Hepatocyte (in vitro differentiated cells): ENCODE results near the gene SEMA3D. TPM values are rescaled to one million over a fixed set of nuclear protein-coding genes. Genes with fewer than 3 reads are reported as not detected.

Experiments used
- DNase-seq: peaks from one replicate; pipeline ENCODE4 v3.0.0-alpha.2; 2016; ENCODE audit warnings: low spot score
- H2AFZ ChIP-seq: fragments of 200-600 bp; sonication (generic); 2 replicates; pipeline ENCODE4 v1.6.0; 2016; ENCODE audit warnings: antibody characterized with exemption, mild to moderate bottlenecking
- H3K27ac ChIP-seq: fragments of 200-600 bp; sonication (generic); 2 replicates; pipeline ENCODE4 v1.5.1; 2016; ENCODE audit warnings: mild to moderate bottlenecking
- H3K27me3 ChIP-seq: fragments of 200-600 bp; sonication (generic); 2 replicates; pipeline ENCODE4 v1.6.1; 2016
- H3K36me3 ChIP-seq: fragments of 200-600 bp; sonication (generic); replicated peaks from 2 replicates; pipeline ENCODE4 v1.5.1; 2016; ENCODE audit warnings: low read depth; ENCODE audit not compliant: insufficient read depth
- H3K4me1 ChIP-seq: fragments of 200-600 bp; sonication (generic); 2 replicates; pipeline ENCODE4 v1.5.1; 2016; ENCODE audit warnings: mild to moderate bottlenecking, moderate library complexity; ENCODE audit not compliant: insufficient read depth
- H3K4me2 ChIP-seq: fragments of 200-600 bp; sonication (generic); 2 replicates; pipeline ENCODE4 v1.6.0; 2016
- H3K4me3 ChIP-seq: fragments of 200-600 bp; sonication (generic); 2 replicates; pipeline ENCODE4 v1.5.1; 2016; ENCODE audit warnings: mild to moderate bottlenecking
- H3K79me2 ChIP-seq: fragments of 200-600 bp; sonication (generic); 2 replicates; pipeline ENCODE4 v1.6.0; 2017; ENCODE audit warnings: mild to moderate bottlenecking
- H3K9me2 ChIP-seq: fragments of 200-600 bp; sonication (generic); replicated peaks from 2 replicates; pipeline ENCODE4 v1.6.0; 2017; ENCODE audit warnings: mild to moderate bottlenecking; ENCODE audit not compliant: insufficient read depth
- H3K9me3 ChIP-seq: fragments of 200-600 bp; sonication (generic); 2 replicates; pipeline ENCODE4 v1.5.1; 2016; ENCODE audit warnings: low read depth, mild to moderate bottlenecking
- H4K20me1 ChIP-seq: fragments of 200-600 bp; sonication (generic); 2 replicates; pipeline ENCODE4 v1.6.0; 2016; ENCODE audit warnings: mild to moderate bottlenecking; ENCODE audit not compliant: insufficient read depth, poor library complexity, severe bottlenecking
- CTCF ChIP-seq: fragments of 200-600 bp; sonication (generic); IDR thresholded peaks from 2 replicates; pipeline ENCODE4 v1.5.1; 2016; ENCODE audit warnings: antibody characterized with exemption, mild to moderate bottlenecking; ENCODE audit not compliant: poor library complexity
- EZH2 ChIP-seq: fragments of 200-600 bp; sonication (generic); IDR thresholded peaks from 2 replicates; pipeline ENCODE4 v1.6.1; 2016; ENCODE audit warnings: antibody characterized with exemption, mild to moderate bottlenecking, borderline replicate concordance
- EZH2phosphoT487 ChIP-seq: fragments of 200-600 bp; sonication (generic); IDR thresholded peaks from one replicate; pipeline ENCODE4 v1.6.1; 2018; ENCODE audit warnings: antibody characterized with exemption, mild to moderate bottlenecking, low read depth, moderate library complexity; ENCODE audit not compliant: unreplicated experiment, severe bottlenecking
- WGBS: methylation state at CpG from one replicate; pipeline ENCODE4 v1.1.6; 2016; ENCODE audit warnings: low lambda C conversion rate; ENCODE audit errors: missing lambda C conversion rate; 5-methylcytosine and 5-hydroxymethylcytosine counted together
- polyA plus RNA-seq: library from polyadenylated mRNA; unstranded; fragments of >200 nt; fragmentation: Nextera tagmentation; extraction: Ambion mirVana; gene quantifications from 2 replicates; pipeline ENCODE4 v1.2.1, GENCODE V29; 2016
- total RNA-seq: library from RNA; depleted of rRNA; stranded (reverse); fragments of >200 nt; gene quantifications from 2 replicates; pipeline ENCODE4 v1.2.3, GENCODE V29; 2014

The SEMA3D gene
- total and polyA plus RNA-seq, 2 experiments from 2014 or later = 18.7 to 44.9 TPM

- no peaks in the 10 kb centered on the region for H3K36me3 ChIP-seq
- no peaks in the 10 kb centered on the region for H3K4me1 ChIP-seq
- H3K4me3 ChIP-seq = no peak overlapping the region
- no peaks in the 10 kb centered on the region for H3K9me3 ChIP-seq
- no peak overlapping the region for H2AFZ ChIP-seq
- H3K9me2 ChIP-seq = no peaks in the 10 kb centered on the region
- H3K4me2 ChIP-seq = no peak overlapping the region
- H3K27me3 ChIP-seq = no peaks in the 10 kb centered on the region
- DNase-seq = no peak
- H4K20me1 ChIP-seq = no peaks in the 10 kb centered on the region
- no peak for TF ChIP-seq EZH2
- TF ChIP-seq CTCF = no peak
- no peak for TF ChIP-seq EZH2phosphoT487
- no peak overlapping the region for H3K27ac ChIP-seq
- WGBS = 95% methylated on average over 2 of the region's 2 CpGs
- no peaks in the 10 kb centered on the region for H3K79me2 ChIP-seq
Measured at GRCh38 chr7:85055196-85055595, 131.7 kb downstream of the SEMA3D start.

- H3K9me2 ChIP-seq = no peaks in the 10 kb centered on the region
- H4K20me1 ChIP-seq = no peaks in the 10 kb centered on the region
- H3K4me3 ChIP-seq = no peak overlapping the region
- TF ChIP-seq EZH2phosphoT487 (no peak), CTCF (no peak), EZH2 (no peak)
- H3K27me3 ChIP-seq = no peaks in the 10 kb centered on the region
- no peak overlapping the region for H3K4me2 ChIP-seq
- no peaks in the 10 kb centered on the region for H3K9me3 ChIP-seq
- DNase-seq = no peak
- no peak overlapping the region for H3K27ac ChIP-seq
- H2AFZ ChIP-seq = no peak overlapping the region
- no peaks in the 10 kb centered on the region for H3K4me1 ChIP-seq
- no peaks in the 10 kb centered on the region for H3K36me3 ChIP-seq
- no peaks in the 10 kb centered on the region for H3K79me2 ChIP-seq
Measured at GRCh38 chr7:85054306-85054705, 132.6 kb downstream of the SEMA3D start.

- no peak for TF ChIP-seq EZH2
- no peak for TF ChIP-seq EZH2phosphoT487
- no peak for TF ChIP-seq CTCF
- no peaks in the 10 kb centered on the region for H3K27me3 ChIP-seq
- no peaks in the 10 kb centered on the region for H3K79me2 ChIP-seq
- no peaks in the 10 kb centered on the region for H3K9me2 ChIP-seq
- H3K9me3 ChIP-seq = no peaks in the 10 kb centered on the region
- H3K27ac ChIP-seq = no peak overlapping the region
- no peak overlapping the region for H3K4me3 ChIP-seq
- no peaks in the 10 kb centered on the region for H3K4me1 ChIP-seq
- DNase-seq = no peak
- no peaks in the 10 kb centered on the region for H4K20me1 ChIP-seq
- no peak overlapping the region for H2AFZ ChIP-seq
- no peaks in the 10 kb centered on the region for H3K36me3 ChIP-seq
- H3K4me2 ChIP-seq = no peak overlapping the region
- WGBS = 57% methylated on average over 1 of the region's 1 CpG
Measured at GRCh38 chr7:85052894-85053293, 134.0 kb downstream of the SEMA3D start.
